HUES48 (cell line): ENCODE data around the gene LIM2.

ENCODE experiments used
- H3K27ac ChIP-seq: one replicate; pipeline ENCODE4 v1.7.0; 2013; ENCODE audit warnings: low read depth, low read length, inconsistent platforms
- H3K27me3 ChIP-seq: 2 replicates; pipeline ENCODE4 v1.6.1; 2013; ENCODE audit warnings: mild to moderate bottlenecking, low read length; ENCODE audit not compliant: control insufficient read depth, insufficient read depth
- H3K36me3 ChIP-seq: 2 replicates; pipeline ENCODE4 v1.6.1; 2013; ENCODE audit warnings: low read length; ENCODE audit not compliant: control insufficient read depth, insufficient read depth
- H3K4me1 ChIP-seq: 2 replicates; pipeline ENCODE4 v1.6.1; 2013; ENCODE audit warnings: mild to moderate bottlenecking, low read length; ENCODE audit not compliant: control insufficient read depth, insufficient read depth
- H3K4me3 ChIP-seq: 2 replicates; pipeline ENCODE4 v1.5.1; 2013; ENCODE audit warnings: mild to moderate bottlenecking, low read depth, low read length
- H3K9ac ChIP-seq: 2 replicates; pipeline ENCODE4 v1.6.1; 2013; ENCODE audit warnings: mild to moderate bottlenecking, low read depth, low read length, moderate library complexity
- H3K9me3 ChIP-seq: 2 replicates; pipeline ENCODE4 v1.6.1; 2013; ENCODE audit warnings: low read length; ENCODE audit not compliant: control insufficient read depth, insufficient read depth

Gene LIM2

GRCh38 chr19:51337861-51338562 lies 49.8 kb downstream of the LIM2 start:
- Histone ChIP-seq H3K27ac (no peak overlapping the region), H3K4me1 (peaks cover 21% of the 10 kb centered on the region), H3K27me3 (peaks cover 20% of the 10 kb centered on the region), H3K4me3 (peak overlapping the region; percentile 89), H3K9me3 (no peaks in the 10 kb centered on the region), H3K9ac (peak overlapping the region; percentile 64; the same call in 1 of the 2 replicates), H3K36me3 (peaks cover 5% of the 10 kb centered on the region; the same call in 1 of the 2 replicates)

- Histone ChIP-seq H3K27me3 (peaks cover 20% of the 10 kb centered on the region), H3K4me3 (no peak overlapping the region), H3K9me3 (no peaks in the 10 kb centered on the region), H3K27ac (no peak overlapping the region), H3K4me1 (peaks cover 16% of the 10 kb centered on the region), H3K9ac (no peak overlapping the region), H3K36me3 (peaks cover 11% of the 10 kb centered on the region; the same call in 1 of the 2 replicates)
Measured at GRCh38 chr19:51337141-51337860, 50.5 kb downstream of the LIM2 start.

GRCh38 chr19:51333836-51334460 lies 53.8 kb downstream of the LIM2 start:
- Histone ChIP-seq H3K4me3 (no peak overlapping the region), H3K9ac (no peak overlapping the region), H3K36me3 (peaks cover 30% of the 10 kb centered on the region; the same call in 1 of the 2 replicates), H3K4me1 (peaks cover 3% of the 10 kb centered on the region; the same call in 1 of the 2 replicates), H3K9me3 (no peaks in the 10 kb centered on the region), H3K27ac (no peak overlapping the region), H3K27me3 (no peaks in the 10 kb centered on the region)

- no peaks in the 10 kb centered on the region for H3K9me3 ChIP-seq
Measured at GRCh38 chr19:51331716-51332115, 56.1 kb downstream of the LIM2 start.

GRCh38 chr19:51331193-51331592 lies 56.6 kb downstream of the LIM2 start:
- Histone ChIP-seq H3K36me3 (peaks cover 30% of the 10 kb centered on the region; the same call in 1 of the 2 replicates), H3K4me1 (peaks cover 4% of the 10 kb centered on the region; the same call in 1 of the 2 replicates), H3K9ac (no peak overlapping the region), H3K4me3 (no peak overlapping the region), H3K27me3 (peaks cover 7% of the 10 kb centered on the region), H3K27ac (no peak overlapping the region), H3K9me3 (no peaks in the 10 kb centered on the region)

More at GRCh38 chr19:51331716-51332115, 56.1 kb downstream of the LIM2 start:
- H3K27ac ChIP-seq = no peak overlapping the region
- peaks cover 30% of the 10 kb centered on the region; the same call in 1 of the 2 replicates for H3K36me3 ChIP-seq
- H3K4me1 ChIP-seq = peaks cover 4% of the 10 kb centered on the region; the same call in 1 of the 2 replicates
- H3K9ac ChIP-seq = no peak overlapping the region
- no peak overlapping the region for H3K4me3 ChIP-seq
- peaks cover 7% of the 10 kb centered on the region for H3K27me3 ChIP-seq

- Histone ChIP-seq H3K9ac (no peak overlapping the region), H3K4me1 (peaks cover 4% of the 10 kb centered on the region; the same call in 1 of the 2 replicates), H3K27me3 (peaks cover 7% of the 10 kb centered on the region), H3K4me3 (no peak overlapping the region), H3K36me3 (peaks cover 26% of the 10 kb centered on the region; the same call in 1 of the 2 replicates), H3K27ac (no peak overlapping the region), H3K9me3 (no peaks in the 10 kb centered on the region)
Measured at GRCh38 chr19:51330366-51330765, 57.4 kb downstream of the LIM2 start.
